Thoracic aorta (tissue), 2 donors: Measurements from ENCODE around the gene POU2AF1. TPM values are rescaled to one million over a fixed set of nuclear protein-coding genes. Genes with fewer than 3 reads are reported as not detected.

Experiments
- ATAC-seq: fragments of 150-250 bp; one replicate; pipeline ENCODE4 v1.8.0; 2017; ENCODE audit warnings: low read depth; ENCODE audit not compliant: insufficient number of reproducible peaks, low FRiP score
- DNase-seq: peaks from one replicate; pipeline ENCODE4 v3.0.0-alpha.2; 2020; ENCODE audit warnings: low spot score
- H3K27ac ChIP-seq, 2 donors: fragments of 200-600 bp; sonication (generic); 1 replicate in 1 of 2; 2 replicates in 1 of 2; pipeline ENCODE4 v1.5.1; 2016; ENCODE audit warnings: mild to moderate bottlenecking in 2 of 2, moderate library complexity in 2 of 2
- H3K27me3 ChIP-seq: fragments of 200-600 bp; sonication (generic); replicated peaks from 2 replicates; pipeline ENCODE4 v1.6.0; 2016; ENCODE audit warnings: mild to moderate bottlenecking; ENCODE audit not compliant: insufficient read depth
- H3K36me3 ChIP-seq: fragments of 200-600 bp; sonication (generic); one replicate; pipeline ENCODE4 v1.5.1; 2016
- H3K4me1 ChIP-seq, 2 donors: fragments of 200-600 bp; sonication (generic); 1 replicate in 1 of 2; 2 replicates in 1 of 2; pipeline versions ENCODE4 v1.5.1 to v1.6.0; 2016; ENCODE audit warnings: low read depth in 2 of 2, mild to moderate bottlenecking in 1 of 2; ENCODE audit not compliant: control insufficient read depth in 1 of 2
- H3K4me3 ChIP-seq: fragments of 200-600 bp; sonication (generic); 2 replicates; pipeline ENCODE4 v1.5.1; 2016; ENCODE audit warnings: mild to moderate bottlenecking
- H3K9me3 ChIP-seq: fragments of 200-600 bp; sonication (generic); 2 replicates; pipeline ENCODE4 v1.5.1; 2016
- CTCF ChIP-seq: fragments of 200-600 bp; sonication (generic); IDR thresholded peaks from one replicate; pipeline ENCODE4 v1.5.1; 2019; ENCODE audit warnings: antibody characterized with exemption
- total RNA-seq, 2 donors: library from RNA; depleted of rRNA; stranded (reverse); fragments of >200 nt; gene quantifications; one replicate each; pipeline versions ENCODE4 v1.1.0 to v1.2.3, GENCODE V29; 2016

POU2AF1 gene
- total RNA-seq, 2 donors from 2014 or later = not detected

DNA sequence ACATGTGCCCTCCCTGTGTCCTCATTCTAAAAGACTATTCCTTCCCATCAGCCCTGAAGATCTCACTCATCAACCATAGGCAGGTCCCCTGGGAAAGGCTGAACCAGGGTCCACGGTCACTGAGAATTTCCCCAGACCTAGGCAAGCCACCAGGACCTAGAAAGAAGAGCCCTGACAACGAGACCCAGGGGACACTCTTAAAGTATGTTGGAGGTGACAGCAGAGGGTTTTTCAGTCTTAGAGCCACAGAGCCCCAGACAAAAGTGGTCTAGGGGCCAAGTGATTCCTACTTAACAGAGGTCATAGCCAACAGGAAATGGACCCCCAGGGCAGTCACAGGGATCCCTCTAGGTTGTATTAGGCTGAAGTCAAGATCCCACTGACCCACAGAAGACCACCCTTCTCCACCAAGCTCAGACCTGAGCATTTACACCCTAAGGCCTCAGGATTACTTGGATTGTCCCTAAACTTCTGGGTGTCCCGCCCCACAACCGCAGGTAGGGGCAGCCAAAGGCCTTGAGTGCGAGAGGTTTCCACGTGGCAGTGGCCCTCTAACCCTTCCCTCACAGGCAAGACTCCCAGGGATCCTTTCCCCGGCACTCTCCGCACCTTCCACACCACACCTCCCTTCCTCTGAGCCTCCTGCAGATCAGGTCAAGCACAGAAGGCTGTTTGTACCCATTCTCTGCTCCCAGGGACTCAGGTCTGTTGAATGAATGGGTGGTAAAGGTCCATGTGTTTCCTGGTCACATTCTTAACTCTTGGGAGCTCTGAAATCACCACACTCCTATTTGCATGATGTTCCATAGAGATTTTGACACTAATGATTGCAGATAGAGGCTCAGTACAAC is 12.3 kb downstream of the POU2AF1 start:
- DNase-seq (no peak), ATAC-seq (no peak)
- Histone ChIP-seq H3K4me1 (no peaks in the 10 kb centered on the region), H3K36me3 (no peaks in the 10 kb centered on the region), H3K4me3 (no peak overlapping the region), H3K27ac (no peak overlapping the region), H3K9me3 (no peaks in the 10 kb centered on the region), H3K27me3 (no peaks in the 10 kb centered on the region)
- TF ChIP-seq CTCF = no peak

- no peak for TF ChIP-seq CTCF
- no peak overlapping the region for H3K27ac ChIP-seq
- H3K36me3 ChIP-seq = no peaks in the 10 kb centered on the region
- no peak for DNase-seq
- H3K27me3 ChIP-seq = no peaks in the 10 kb centered on the region
- no peaks in the 10 kb centered on the region for H3K9me3 ChIP-seq
- no peak overlapping the region for H3K4me3 ChIP-seq
- ATAC-seq = no peak
- no peaks in the 10 kb centered on the region for H3K4me1 ChIP-seq
Observed at GRCh38 chr11:111365722-111366559, 13.1 kb downstream of the POU2AF1 start.

- DNase-seq = no peak
- no peak for ATAC-seq
- no peaks in the 10 kb centered on the region for H3K4me1 ChIP-seq
Observed at GRCh38 chr11:111364503-111364902, 14.6 kb downstream of the POU2AF1 start.

DNA sequence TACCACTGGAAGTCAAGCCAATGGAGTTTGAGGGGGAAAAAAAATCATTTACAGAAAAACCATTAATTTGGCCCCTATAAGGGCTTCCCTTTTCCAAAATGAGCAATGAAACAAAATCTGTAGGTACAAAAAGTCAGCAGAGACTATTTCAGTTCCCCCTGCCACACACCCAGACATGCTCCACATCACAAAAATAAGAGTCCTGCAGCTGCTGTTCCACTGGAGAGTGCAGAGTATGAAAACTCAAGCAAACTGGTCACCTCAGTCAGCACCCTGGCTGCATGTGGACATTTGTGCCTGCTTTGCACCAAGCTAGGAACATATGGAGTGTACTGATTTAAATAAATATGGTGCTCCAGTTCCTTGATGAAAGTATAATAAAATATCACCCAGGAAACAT is 15.1 kb downstream of the POU2AF1 start:
- H3K4me3 ChIP-seq = no peak overlapping the region
- H3K27ac ChIP-seq = no peak overlapping the region
- TF ChIP-seq CTCF = no peak
- H3K9me3 ChIP-seq = no peaks in the 10 kb centered on the region
- H3K27me3 ChIP-seq = no peaks in the 10 kb centered on the region
- ATAC-seq (no peak), DNase-seq (no peak)
- no peaks in the 10 kb centered on the region for H3K4me1 ChIP-seq
- H3K36me3 ChIP-seq = no peaks in the 10 kb centered on the region

More at GRCh38 chr11:111364503-111364902, 14.6 kb downstream of the POU2AF1 start:
- Histone ChIP-seq H3K36me3 (no peaks in the 10 kb centered on the region), H3K27ac (no peak overlapping the region), H3K9me3 (no peaks in the 10 kb centered on the region), H3K4me3 (no peak overlapping the region), H3K27me3 (no peaks in the 10 kb centered on the region)
- no peak for TF ChIP-seq CTCF

DNA sequence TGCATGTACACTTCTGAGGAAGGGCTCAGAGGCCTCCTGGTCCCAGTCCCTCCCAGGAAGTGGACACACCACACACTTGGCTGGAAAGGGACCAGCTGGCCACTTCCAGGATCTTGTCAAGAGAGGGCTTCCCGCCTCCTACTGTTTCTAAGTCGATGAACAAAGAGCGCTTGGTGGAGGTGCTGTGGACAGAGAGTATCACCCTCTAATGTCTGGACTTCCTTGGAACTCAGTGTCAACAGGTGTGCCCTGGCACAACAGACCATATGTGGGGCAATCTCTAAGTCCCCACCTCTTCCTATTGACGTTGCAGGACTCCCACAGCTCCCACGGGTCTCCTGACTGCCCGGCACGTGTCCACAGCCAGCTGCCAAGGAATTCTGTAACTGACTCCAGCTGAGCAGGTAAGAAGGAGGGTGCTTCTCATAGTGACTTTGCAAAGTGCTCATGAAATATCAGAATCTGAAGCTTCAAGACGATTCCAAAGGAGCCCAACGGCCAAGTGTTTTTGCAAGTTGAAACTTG is 16.1 kb downstream of the POU2AF1 start:
- Histone ChIP-seq H3K27ac (no peak overlapping the region), H3K9me3 (no peaks in the 10 kb centered on the region), H3K36me3 (no peaks in the 10 kb centered on the region), H3K4me1 (no peaks in the 10 kb centered on the region), H3K27me3 (no peaks in the 10 kb centered on the region), H3K4me3 (no peak overlapping the region)
- no peak for TF ChIP-seq CTCF
- DNase-seq = no peak
- ATAC-seq = no peak
